HG03520 (cell line): ENCODE data around the gene CCSER2.

Experiments
- ATAC-seq: cut with Tn5 transposase; IDR thresholded peaks from one replicate; pipeline ENCODE4 v1.9.1; 2021; ENCODE audit warnings: mild to moderate bottlenecking, moderate library complexity; ENCODE audit not compliant: unreplicated experiment

Gene CCSER2

DNA sequence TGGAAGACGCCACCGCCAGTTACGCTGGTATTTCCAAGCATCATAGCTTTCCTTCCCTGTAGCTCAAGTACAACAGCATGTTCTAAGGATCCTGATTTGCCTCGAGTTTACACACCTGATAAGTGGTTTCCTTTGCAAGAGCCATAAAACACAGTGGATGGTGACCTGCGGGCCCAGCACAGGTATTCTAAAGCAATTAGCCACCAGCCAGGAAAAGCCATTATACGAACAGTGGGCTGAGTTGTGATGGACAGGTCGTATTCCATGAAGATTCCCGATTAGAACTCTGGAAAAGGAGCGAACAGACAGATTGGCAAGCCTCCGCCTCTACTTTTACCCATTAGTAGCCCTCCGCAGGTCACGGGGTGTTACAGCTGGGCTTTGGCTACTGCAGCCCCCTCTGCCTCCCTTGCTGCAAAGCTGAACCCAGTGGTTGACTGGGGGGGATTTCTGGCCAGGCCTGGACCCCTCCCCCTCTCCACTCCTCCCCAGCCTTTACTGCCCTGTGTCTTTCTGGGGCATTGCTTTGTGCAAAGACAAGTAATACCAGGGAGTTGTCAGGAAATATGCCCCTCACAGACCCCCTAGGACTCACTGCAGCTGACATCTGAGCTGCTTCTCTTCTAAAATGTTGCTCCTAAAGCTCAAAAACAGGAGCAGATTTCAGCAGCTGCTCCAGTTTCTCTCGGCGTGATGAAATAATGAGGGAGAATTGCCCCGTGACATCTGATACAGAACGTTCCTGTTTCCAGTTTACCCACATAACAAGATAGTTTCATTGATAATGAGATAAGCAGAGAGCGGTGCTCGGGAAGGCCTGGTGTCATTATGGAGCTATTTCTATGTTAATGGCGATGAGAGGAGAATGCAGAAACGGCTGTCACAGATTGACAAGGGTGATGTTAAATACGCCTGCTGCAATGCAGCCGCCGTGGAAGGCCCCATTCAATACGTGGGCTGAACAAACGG lies 214.4 kb downstream of the CCSER2 start:
- ATAC-seq, result no peak

DNA sequence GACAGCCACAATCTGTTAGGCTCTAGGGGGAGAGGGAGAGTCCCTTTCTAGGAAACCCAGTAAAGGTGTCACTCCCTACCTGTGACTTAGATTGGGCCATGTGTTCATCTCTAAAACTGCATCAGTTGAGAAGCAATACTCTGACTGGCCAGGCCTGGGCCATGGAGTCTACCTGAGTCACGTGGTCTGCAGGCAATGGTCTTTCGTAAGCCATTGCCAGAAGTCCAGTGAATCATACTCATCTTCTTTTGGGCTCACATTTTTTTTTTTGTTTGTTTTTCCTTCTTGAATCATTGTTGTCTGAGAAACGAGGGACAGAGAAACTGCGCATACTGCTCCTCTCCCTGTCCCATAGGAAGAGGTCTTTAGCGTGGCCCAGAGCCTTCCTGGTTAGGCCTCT lies 215.6 kb downstream of the CCSER2 start:
- no peak for ATAC-seq

DNA sequence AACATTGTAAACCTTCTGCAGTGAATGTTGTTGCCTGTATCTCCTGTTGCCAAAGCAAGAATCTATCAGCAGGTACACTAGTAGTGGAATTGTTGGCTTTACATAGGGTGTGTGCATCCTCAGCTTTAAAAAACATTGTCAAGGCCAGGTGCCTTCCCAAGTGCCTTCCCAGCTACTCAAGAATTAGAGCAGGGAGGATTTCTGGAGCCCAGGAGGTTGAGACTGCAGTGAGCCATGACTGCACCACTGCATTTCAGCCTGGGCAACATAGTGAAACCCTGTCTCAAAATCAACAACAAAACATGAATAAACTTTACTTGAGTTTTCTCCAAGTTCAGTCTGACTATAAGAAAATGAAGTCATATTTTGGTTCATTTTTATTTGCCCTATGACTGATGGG lies 217.3 kb downstream of the CCSER2 start:
- ATAC-seq, result no peak

DNA sequence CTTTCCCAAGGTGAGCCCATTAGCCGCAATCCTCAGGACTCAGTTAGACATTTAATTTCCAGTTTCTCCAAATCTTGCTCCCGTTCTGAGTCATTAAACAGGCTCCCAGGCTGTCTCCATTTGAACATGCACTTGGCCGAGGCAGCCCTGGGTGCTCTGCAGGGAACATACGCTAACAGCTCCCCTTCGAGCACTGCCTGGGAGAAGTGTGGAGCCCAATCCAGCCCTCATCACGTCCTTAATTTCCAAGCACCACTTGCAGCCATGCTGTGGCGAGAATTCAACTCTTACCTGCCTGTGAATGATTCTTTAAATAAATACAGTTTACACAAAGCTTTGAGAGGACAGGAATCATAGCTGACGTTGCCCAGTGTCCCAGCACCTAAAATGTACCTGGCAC lies 218.2 kb downstream of the CCSER2 start:
- ATAC-seq, result no peak

DNA sequence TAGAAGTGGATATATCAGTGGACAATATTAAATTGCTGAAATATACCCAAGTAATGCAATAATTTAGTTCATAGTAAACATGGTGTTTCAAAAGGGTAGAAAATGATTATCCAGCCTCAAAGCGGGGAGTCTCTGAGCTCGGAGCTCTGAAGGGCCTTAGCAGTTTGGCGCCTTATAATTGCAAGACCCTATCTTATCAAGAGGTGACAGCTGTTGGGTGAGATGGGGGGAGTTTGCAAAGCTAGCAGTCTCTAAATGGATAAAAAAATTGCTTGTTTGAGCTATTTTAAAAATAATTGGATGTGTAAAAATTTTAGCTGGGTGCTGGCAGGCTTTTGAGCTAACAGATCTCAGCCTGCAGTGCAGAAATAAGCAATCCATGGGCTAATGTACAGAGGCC lies 219.2 kb downstream of the CCSER2 start:
- no peak for ATAC-seq

DNA sequence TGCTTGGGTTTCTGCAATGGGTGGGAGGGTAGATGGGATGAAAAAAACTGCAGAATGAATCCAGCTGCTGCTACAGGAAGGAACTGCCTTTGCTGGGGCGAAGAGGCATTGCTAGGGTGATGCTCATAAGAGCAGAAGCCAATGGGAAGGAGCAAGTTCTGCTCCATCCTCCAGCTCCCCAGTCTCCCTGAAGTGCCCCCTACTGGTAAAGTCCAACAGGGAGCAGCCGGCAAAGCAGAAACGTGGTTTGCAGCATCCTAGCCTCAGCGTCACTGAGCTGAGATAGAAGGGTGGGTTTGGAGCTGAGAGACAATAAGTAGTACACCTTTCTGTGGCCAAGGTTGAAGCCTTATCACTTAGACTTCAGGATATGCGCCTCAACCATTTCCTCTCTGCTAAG lies 220.5 kb downstream of the CCSER2 start:
- no peak for ATAC-seq

DNA sequence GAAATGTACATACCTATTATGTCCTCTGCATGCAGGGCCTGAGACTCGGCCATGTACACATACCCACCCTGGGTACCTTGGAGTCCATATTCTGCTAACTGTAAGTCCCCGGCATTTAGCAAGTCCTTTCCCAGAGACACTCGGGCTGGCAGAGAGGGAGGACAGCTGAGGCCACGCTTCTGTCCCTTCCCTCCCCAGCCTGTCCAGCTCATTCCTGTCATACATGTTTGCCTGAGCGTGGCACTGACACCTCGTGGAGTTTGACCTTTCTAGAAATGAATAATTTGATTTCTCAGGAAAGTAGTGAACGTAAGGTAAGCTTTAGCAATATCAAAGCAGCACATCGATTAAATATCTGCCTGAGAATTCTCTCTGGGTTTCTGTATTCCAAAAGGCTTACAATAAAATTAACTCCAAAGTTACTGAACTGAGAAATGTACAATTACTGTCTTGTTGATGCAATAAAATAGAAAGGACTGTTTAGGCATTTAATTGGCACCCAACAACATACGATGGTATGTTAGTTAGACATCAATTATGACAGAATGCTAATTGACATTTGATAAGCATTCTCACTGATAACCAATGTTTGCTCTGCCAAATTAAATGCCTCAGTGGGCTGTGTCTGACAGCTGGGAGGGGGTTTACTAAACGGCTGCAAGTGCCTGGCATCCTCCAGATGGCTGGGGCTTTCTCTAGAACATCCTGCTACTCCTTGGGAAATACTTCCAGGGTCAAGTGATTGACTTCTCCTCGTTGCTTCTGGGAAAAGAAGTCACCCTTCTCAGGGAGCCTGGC lies 221.2 kb downstream of the CCSER2 start:
- no peak for ATAC-seq

DNA sequence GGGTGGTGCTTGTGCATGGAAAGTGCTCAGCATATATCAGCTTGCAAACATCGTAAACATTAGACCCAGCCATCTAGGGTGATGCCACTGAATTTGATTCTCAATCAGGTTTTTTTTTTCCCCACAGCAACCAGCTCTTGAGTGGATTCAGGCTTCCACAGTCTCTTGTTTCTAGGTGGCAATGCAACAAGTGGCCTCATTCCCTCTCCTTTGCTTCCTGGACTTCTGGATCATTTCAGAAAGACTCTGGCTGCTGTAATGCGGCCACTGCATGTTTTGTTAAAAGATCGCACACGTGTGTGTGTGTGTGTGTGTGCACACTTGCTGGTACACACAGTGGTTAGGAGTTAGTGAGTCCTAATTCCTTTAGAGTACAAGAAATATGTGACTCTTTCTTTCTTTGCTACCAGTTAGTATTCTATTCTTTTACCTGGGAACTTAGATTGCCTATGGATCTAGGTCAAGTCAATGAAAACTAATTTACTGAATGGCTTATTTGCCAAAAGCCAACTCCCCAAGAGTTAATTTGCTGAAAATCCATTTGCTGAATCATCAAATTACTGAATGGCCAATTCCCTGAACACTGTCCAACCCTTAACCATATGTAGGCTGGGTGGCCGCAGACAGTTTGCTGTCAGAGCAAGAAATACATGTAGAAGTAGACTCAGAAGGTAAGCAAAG lies 222.5 kb downstream of the CCSER2 start:
- ATAC-seq, result no peak

DNA sequence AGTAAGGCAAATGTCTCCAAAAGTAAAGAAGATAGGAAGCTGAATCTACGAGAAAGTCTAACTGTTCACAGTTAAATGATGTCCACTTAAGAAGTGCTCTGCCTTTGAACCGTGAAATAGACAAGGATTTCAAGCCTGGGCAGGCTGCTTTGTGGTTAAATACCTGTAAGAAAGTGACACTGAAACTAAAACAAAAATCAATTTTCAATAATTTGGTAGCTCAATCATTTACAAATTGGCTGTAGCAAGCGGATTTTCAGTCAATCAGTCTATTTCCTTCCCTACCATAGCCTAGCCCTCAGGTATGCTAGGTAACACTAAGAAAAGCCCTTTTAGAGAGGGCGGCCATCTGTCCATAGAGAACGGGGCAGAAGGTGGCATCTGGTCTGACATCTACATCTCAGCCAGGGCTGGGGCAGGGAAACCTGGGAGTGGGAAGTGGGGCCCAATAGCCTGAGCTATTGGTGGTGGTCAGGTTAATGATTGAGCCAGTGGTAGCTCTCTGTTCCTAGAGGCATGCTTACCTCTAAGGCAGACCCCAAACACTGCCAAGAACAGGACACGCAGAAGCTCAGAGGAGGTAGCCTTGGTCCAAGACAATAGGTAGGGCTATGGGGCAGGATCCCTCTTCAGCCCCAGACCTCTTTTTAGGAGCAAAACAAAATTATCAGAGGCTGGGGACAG lies 223.2 kb downstream of the CCSER2 start:
- no peak for ATAC-seq

DNA sequence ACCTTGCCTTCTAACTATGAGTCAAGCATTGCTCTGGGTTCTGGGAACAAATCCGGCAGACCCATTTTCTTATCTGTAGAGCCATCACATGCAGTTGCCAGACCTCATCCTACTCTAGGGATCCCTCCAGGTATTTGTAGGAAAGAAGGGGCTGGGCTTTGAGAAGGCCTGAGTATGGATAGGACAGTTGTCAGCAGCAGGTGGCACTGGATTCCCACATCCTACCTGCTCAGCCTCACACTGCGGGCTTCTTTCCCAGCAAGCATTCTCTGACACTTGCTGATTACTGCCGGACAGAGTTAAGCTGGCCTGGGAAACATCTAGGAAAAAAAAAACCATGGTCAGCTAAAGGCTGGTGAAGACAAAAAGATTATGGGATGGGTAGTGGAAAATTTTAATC lies 224.1 kb downstream of the CCSER2 start:
- no peak for ATAC-seq

DNA sequence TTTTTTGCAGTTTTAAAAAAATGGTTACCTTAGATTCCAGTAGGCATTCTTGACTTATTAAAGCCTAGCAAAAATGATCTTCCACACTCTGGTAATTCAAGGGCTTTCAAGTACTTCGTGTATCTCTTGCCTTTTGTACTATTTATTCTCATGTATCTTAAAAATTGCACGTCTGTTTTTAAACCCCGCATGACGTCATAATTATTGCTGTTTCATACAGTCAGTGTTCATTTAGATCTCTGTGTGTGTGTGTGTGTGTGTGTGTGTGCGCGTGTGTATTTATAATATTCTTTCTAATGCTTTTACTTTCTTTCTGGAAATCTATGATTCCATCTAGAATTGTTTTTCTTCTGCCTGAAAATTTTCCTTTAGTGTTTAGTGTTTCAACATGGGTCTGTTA lies 234.2 kb downstream of the CCSER2 start:
- no peak for ATAC-seq

DNA sequence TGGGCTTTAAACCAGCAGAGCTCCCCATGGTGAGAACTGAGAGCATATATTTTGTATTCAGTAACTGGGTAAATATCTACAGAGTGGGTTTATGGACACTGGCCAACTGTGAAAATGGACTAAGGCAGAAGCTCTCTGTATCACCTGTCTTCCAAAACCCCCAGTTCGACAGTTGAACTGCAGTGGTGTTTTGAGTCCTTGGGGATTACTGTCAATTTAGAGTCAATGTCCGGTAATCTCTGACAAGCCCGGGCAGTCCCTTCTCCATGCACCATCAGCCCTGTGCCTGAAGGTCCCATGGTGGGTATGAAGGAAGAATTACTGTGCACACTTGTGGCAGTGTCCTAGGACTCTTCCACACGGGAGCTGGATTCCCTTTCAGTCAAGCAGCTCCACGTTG lies 235.0 kb downstream of the CCSER2 start:
- no peak for ATAC-seq

DNA sequence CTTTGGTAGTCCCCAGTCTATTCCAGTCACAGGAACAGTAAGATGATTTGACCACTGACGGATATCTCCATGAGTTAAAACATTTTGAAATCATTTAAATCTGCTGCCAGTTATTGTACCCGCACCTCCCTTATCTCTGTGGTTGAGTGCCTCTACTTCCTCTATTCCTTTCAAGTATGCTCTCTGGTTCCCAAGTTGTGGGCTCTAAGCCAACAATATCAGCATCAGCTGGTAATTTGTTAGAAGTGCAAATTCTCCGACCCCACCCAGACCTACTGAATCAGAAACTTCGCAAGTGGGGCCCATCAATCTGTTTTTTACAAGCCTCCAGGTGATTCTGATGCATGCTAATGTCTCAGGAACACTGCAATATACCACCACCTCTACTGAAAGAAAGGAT lies 235.5 kb downstream of the CCSER2 start:
- ATAC-seq, result no peak

DNA sequence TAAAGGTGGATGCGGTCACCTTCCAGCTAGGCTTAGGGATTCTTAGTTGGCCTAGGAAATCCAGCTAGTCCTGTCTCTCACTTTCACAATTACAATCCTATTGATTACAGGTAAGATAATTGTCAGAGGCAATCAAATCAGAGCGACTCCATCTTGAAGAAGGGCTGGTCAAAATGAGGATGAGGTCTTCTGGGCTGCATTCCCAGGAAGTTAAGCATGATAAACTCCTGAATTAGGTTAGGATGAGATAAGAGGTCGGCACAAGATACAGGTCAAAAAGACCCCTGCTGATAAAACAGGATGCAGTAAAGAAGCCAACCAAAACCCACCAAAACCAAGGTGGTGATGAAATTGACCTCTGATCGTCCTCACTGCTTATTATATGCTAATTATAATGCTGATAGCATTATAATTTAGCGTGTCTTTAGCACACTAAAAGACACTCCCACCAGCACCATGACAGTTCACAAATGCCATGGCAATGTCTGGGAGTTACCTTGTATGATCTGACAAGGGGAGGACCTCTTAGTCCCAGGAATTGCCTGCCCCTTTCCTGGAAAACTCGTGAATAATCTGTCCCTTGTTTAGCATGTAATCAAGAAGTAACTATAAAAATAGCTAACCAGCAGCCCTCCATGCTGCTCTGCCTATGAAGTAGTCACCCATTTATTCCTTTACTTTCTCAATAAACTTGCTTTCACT lies 237.6 kb downstream of the CCSER2 start:
- no peak for ATAC-seq

DNA sequence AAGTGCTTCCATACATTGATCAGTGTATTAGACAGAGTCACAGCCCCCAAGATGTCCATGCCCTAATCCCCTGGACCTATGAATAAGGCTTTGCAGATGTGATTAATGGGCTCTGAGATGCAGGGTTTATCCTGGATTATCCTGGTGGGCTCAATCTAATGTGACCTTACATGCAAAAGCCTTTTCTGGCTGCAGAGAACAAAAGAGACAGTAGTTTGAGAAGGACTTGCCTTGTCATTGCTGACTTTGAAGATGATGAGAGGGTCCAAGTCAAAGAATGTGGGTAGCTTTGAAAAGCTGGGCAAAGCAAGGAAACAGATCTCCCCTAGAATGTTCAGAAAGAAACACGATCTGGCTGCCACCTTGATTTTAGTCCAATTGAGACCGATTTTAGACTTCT lies 238.7 kb downstream of the CCSER2 start:
- no peak for ATAC-seq
